ENCODE data around the gene MX1.

Gene MX1

DNA sequence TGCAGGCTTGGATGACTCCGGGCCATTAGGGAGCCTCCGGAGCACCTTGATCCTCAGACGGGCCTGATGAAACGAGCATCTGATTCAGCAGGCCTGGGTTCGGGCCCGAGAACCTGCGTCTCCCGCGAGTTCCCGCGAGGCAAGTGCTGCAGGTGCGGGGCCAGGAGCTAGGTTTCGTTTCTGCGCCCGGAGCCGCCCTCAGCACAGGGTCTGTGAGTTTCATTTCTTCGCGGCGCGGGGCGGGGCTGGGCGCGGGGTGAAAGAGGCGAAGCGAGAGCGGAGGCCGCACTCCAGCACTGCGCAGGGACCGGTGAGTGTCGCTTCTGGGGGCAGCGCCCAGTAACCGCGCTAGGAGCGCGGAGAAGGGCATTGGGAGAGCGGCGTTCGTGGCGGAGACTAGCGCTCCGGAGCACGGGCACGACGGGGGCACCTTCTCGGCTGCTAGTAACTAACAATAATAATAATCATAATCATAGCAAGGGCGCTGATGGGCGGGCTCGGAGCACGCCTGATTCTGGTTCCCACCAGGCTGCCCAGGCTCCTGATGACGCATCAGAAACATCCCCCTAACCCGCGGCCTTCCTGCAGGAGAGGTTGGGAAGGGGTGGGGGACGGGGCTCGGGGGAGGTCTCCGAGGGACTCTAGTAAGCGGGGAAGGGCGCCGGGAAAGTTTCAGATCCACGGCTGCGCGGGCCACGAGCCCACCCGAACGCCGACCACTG lies at the start of gene MX1:
TSS of gene MX1 (plus strand) at position 286 of the 722 bp plus-strand sequence. CDS start 5,832 bp downstream, outside the sequence.
- no peak for DNase-seq (ENCODE audit: low spot score)
- FAIRE-seq: no peak

- DNase-seq (ENCODE audit: low spot score) (no peak), FAIRE-seq (no peak)
Observed at GRCh38 chr21:41377715-41378114, 48.3 kb upstream of the MX1 start.

- FAIRE-seq (no peak), DNase-seq (ENCODE audit: low spot score) (no peak)
Observed at GRCh38 chr21:41378849-41379248, 47.2 kb upstream of the MX1 start.

DNA sequence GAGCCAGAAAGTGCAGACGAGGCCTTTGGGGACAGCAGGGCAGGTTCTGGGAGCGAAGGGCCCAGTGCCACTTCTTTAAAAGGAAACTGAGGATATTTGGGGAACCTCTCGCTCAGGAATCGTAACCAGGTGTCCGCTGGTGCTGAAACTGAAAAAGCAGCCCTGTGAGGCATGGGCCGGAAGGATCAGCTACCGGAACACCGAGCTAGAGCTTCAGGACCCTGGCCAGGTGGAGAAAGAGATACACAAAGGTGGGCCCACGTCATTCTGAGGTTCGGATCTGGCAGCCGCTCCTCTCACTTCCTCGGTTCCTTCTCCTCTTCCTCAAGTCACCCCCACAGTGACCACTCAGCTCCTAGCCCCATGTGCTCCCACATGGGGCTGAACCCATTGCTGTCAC lies 46.1 kb upstream of the MX1 start:
- DNase-seq (ENCODE audit: low spot score) (no peak), FAIRE-seq (no peak)

DNA sequence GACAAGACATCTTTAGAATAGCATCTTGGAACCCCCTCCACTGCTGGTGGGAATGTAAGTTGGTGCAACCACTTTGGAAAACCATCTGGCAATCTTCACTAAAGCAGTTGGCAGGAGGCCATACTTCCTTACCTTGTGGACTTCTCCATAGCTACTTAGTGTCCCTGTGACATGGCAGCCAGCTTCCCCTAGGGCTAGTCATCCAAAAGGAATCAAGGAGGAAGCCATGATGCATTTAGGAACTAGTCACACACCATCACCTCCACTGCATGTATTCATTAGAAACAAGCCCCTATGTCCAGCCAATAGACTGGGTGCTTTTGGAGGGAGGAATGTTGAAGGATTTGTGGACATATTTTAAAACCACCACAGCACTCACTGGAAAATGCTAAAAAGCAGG lies 44.3 kb upstream of the MX1 start:
- FAIRE-seq (no peak), DNase-seq (ENCODE audit: low spot score) (no peak)

GRCh38 chr21:41387042-41387819 lies 38.8 kb upstream of the MX1 start:
- FAIRE-seq (no peak), DNase-seq (ENCODE audit: low spot score) (no peak)

DNA sequence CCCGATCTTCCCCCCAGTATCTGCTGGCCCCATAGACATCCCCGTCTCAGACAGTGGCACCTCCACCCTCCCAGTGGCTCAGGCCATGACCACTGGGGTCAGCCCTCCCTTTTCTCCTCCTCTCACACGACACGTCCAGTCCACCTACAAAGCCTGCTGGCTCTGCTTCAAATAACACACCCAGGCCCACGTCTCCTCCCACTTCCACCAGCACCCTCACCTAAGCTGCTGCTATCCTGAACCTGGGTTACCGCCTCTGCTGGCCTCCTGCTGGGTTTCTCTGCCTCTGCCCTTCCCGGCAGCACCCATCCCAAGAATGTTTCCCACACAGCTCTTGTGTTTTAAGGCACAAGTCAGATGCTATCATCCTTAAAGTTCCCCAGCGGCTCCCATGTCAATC lies 38.2 kb upstream of the MX1 start:
- DNase-seq (ENCODE audit: low spot score): no peak
- no peak for FAIRE-seq

DNA sequence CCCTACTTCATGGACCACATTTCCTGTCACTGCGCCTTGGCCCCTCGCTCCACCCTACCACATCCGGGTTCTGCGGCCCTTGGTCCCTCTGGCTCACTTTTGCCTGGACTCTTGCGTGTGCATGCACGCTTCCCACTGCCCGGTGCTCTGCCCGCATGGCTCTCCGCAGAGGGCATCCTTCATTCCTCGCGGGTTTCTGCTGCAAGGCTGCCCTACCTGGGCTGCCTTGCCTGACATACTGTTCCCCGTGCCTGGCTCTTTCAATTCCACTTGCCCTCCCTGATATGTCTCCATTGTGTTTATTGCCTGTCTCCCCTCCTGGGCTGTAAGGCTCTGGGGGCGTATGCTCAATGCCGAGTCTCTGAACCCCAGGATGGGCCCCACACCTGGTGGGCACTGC lies 37.8 kb upstream of the MX1 start:
- DNase-seq (ENCODE audit: low spot score): no peak
- FAIRE-seq: no peak

- DNase-seq (ENCODE audit: low spot score) (no peak), FAIRE-seq (no peak)
Observed at GRCh38 chr21:41390043-41390639, 35.9 kb upstream of the MX1 start.

DNA sequence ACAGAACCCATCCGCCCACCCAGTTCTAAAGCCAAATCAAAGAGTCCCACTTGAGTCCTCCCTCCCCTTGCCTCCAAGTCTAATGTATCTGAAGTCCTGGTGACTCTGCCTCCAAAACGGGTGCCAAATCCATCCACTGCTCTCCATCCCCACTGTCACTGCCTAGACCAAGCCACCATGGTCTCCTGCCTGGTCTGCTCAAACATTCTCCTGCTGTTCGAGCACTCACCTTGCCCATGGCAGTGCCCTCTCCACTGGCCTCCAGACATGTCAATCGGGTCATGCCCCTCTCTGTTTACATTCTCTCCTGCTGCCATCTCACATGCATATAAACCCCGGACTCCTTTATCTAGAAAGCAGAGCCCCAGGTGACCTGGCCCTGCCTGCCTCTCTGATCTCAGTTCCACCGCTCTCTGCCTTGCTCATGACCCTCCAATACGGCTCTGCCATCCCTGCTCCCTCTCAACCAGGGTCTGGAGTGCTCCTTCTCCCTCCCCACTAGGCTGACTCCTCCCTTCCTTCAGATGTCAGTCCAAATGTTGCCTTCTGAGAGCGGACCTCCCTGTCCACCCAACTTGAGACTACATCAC lies 32.1 kb upstream of the MX1 start:
- FAIRE-seq: no peak
- no peak for DNase-seq (ENCODE audit: low spot score)

GRCh38 chr21:41396558-41397075 lies 29.4 kb upstream of the MX1 start:
- DNase-seq (ENCODE audit: low spot score): no peak
- no peak for FAIRE-seq

- FAIRE-seq: no peak
Observed at GRCh38 chr21:41397471-41397891, 28.6 kb upstream of the MX1 start.

DNA sequence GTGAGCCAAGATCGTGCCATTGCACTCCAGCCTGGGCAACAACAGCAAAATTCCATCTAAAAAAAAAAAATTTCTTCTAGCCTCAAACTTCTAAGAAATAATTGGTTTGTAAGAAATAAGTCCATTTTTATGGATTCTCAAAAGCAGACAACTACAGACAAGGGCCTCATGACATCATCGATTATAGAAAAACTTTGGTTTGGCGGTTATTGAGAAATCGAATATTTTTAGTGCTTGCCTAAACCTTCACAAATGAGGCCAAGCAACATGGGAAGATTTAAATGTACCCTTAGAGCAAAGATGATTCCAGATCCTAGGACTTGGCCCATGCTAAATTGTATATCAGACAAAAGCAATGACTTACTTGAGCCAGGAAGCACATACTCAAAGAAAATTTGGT lies 27.8 kb upstream of the MX1 start:
- no peak for FAIRE-seq
- no peak for DNase-seq (ENCODE audit: low spot score)

More at GRCh38 chr21:41397471-41397891, 28.6 kb upstream of the MX1 start:
- DNase-seq (ENCODE audit: low spot score): no peak

DNA sequence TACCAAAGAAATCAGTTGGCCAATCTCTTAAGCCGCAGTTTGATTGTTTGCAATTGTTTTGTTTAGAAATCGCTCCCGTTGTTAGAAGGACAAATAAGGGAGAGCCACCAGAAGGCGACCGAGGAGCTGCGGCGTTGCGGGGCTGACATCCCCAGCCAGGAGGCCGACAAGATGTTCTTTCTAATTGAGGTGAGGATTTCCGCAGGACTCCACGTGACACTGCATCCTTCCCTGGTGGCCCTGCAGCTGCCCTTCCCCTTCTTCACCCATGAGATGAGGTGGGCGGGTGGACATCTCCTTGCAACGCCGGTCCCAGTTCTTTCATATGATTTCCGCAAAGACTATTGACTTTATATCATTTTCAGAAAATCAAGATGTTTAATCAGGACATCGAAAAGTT lies 27.2 kb upstream of the MX1 start:
- FAIRE-seq: no peak
- DNase-seq (ENCODE audit: low spot score): no peak

GRCh38 chr21:41399246-41399800 lies 26.7 kb upstream of the MX1 start:
- DNase-seq (ENCODE audit: low spot score): no peak
- FAIRE-seq: no peak

- no peak for FAIRE-seq
- no peak for DNase-seq (ENCODE audit: low spot score)
Observed at GRCh38 chr21:41402231-41402630, 23.8 kb upstream of the MX1 start.

- FAIRE-seq: no peak
Observed at GRCh38 chr21:41402796-41403195, 23.2 kb upstream of the MX1 start.

GRCh38 chr21:41403331-41403730 lies 22.7 kb upstream of the MX1 start:
- DNase-seq (ENCODE audit: low spot score) (no peak), FAIRE-seq (no peak)

More at GRCh38 chr21:41402796-41403195, 23.2 kb upstream of the MX1 start:
- no peak for DNase-seq (ENCODE audit: low spot score)

- no peak for FAIRE-seq
- no peak for DNase-seq (ENCODE audit: low spot score)
Observed at GRCh38 chr21:41403966-41404365, 22.1 kb upstream of the MX1 start.

DNA sequence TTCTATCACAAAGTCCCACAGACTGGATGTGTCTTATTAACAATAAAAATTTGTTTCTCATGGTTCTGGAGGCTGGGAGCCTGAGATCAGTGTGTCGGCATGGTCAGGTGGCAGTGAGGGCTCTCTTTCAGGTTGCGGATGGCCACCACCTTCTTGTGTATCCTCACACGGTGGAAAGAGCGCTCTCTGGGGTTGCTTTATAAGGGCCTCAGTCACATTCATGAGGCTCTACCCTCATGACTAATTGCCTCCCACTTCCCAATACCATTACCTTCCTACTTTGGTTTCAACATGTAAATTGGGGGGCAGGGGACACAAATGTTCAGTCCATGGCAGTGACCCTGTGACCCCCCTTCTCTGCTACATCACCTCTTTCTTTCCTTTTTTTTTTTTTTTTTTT lies 20.7 kb upstream of the MX1 start:
- no peak for DNase-seq (ENCODE audit: low spot score)
- no peak for FAIRE-seq

DNA sequence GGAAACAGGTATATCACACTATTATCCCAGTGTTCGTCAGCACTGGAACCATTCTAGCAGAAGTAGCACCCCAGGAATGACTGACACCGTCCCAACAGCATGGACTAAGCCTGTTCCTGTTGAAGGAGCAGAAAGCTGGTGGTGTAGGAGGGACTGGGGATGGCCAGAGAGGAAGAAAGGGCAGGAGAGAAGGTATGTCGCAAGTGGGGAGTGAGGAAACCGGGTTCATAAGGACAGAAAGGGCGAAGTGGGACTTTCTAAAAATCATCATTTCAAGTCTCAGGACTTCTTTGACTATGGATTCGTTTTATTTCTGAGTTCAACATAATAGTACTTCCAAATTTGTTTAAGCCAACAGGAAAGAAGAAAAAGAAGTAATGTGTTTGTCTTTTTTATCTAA lies 19.7 kb upstream of the MX1 start:
- DNase-seq (ENCODE audit: low spot score): no peak
- FAIRE-seq: no peak

Data from RCC 7860 (cell line).